ENCODE measurements around the gene MARCHF2.
"Not testable (repeated sequence)": the region's sequence is repeated elsewhere in the genome, so short reads cannot be mapped to it uniquely, and the experiment has no call there.

MARCHF2 gene

DNA sequence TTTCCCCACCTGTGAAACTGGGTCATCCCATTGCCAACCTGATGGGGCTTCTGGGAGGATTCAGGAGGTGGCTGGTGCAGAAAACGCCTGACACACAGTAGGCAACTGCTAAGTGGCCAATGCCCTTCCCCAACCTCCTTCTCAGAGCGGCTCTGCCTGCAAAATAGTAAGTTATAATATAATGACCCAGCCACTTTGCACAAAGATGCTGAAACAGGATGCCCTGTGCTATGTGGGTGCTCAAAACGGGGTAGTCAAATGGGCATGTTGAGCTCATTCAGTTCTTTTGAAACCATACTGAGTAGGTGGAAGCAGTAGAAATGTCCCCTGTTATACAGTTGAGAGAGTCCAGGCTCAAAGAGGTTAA, 507 bp downstream of the MARCHF2 start:
- no peak for DNase-seq

DNA sequence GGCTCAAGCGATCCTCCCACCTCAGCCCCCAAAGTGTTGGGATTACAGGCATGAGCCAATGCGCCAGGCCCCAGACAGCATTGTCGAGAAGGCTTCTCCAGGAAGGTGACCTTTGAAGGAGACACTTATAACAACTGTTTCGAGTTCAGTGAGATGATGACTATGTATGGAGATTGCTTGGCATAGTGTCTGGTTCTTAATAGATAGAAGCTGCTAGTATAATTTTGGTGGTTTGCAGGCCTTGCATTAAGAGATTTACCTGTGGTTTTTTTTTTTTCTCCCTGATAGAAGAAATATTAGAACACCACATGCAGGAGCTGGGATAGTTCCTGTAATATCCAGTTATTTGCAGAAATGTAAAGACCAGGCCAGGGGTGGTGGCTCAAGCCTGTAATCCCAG, 3.7 kb downstream of the MARCHF2 start:
- DNase-seq = no peak

DNA sequence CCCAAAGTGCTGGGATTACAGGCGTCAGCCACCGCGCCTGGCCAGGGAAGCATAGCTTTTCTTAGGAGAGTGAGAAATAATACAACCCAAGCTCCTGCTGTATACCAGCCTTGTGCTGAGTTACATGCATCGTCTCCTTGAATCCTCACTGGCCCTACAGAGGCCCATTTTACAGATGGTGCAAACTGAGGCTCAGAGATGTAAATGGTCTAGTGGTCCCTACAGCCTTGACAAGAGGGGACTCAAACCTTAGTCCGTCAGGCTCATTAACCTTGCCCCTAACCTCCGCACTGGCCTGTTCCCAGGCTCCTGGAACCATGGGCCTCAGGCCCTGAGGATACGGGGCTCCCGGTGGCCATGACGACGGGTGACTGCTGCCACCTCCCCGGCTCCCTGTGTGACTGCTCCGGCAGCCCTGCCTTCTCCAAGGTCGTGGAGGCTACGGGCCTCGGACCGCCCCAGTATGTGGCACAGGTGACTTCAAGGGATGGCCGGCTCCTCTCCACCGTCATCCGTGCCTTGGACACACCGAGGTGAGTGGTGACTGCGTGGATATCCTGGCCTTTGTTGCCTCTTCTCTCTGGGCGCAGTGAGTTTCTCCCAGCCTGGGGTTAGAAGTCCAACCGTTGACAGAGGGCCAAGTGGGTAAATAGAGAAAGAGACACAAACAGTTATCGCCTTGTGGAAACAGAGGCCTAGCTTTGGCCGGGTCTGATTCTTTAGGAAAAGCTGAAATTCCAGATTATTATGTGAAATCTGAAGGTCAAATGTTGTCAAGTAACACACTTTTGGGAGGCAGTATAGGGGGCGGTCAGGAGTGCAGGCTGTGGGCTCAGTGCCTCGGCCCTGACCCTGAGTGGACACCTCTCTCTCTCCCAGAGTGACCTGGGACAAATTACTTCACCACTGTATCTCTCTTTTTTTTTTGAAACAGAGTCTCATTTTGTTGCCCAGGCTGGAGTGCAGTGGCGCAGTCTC, 8.7 kb downstream of the MARCHF2 start:
- DNase-seq = no peak

DNA sequence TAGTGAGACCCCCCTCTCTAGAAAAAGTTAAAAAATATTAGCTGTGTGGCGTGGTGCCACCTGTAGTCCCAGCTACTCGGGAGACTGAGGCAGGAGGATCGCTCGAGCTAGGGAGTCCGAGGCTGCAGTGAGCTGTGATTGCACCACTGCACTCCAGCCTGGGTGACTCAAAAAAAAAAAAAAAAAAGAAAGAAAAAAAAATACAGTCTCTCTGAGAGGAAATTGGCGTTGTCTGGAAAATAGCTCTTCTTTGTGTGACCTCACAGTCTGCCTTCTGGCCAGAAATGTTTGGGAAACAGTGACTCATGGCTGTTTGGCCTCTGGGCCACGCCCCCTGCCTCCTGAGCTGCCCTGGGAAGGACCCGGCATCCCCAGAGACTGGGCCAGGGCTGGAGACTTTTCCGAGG, 10.7 kb downstream of the MARCHF2 start:
- DNase-seq = peak; percentile 92

DNA sequence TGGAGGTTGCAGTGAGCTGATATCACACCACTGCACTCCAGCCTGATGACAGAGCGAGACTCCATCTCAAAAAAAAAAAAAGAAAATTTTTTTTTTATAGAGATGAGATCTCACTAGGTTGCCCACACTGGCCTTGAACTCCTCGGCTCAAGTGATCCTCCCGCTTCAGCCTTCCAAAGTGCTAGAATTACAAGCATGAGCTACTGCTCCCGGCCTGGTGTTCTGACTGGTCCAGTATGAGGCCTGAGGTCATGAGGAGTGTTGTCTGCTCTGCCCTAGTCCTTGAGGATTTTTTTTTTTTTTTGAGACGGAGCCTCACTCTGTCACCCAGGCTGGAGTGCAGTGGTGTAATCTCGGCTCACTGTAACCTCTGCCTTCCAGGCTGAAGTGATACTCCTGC, 12.2 kb downstream of the MARCHF2 start:
- DNase-seq = not testable (repeated sequence)

DNA sequence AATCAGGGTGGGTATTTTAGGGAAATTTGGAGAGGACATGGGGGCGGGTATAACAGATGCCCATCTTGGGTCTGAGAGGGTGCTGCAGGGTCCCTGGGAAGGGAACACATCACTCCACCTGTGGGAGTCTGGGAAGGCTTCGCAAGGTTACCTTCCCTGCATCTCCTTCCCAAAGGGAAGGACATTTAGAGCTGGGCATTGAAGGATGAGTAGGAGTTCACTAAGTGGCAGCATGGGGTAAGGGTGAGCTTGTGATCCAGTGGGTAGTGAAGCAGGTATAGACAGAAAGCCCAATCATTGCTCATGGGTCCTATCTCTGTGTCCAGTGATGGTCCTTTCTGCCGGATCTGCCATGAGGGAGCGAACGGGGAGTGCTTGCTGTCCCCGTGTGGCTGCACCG, 13.2 kb downstream of the MARCHF2 start:
- DNase-seq = no peak

DNA sequence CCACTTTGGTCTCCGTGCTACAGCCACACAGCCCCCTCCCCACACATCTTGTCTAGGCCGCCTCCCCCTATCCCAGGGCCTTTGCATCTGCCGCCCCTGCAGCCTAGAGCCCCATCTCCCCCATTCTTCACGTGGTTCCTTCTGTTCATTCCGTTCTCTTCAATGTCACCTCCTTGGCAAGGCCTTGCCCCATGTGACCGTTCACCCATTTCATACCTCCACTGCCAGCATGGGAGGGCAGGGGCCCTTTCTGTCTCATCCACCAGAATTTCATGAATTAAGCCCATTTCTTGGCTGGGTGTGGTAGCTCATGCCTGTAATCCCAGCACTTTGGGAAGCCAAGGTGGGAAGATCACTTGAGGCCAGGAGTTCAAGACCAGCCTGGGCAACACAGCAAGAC, 15.9 kb downstream of the MARCHF2 start:
- no peak for DNase-seq

DNA sequence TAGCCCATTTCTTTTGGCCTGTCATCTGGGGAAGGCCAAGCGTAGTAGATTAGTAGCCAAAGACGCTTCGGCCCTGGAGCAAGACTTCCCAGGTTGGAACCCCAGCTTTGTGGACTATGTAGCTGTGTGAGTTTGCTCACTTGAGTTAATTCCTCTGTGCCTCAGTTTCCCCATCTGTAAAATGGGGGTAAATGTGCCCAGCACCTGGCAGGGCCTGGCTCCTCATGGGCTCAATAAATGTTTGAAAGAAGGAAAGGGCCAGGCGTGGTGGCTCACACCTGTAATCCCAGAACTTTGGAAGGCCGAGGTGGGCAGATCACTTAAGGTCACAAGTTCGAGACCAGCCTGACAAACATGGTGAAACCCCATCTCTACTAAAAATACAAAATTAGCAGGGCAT, 16.7 kb downstream of the MARCHF2 start:
- no peak for DNase-seq

DNA sequence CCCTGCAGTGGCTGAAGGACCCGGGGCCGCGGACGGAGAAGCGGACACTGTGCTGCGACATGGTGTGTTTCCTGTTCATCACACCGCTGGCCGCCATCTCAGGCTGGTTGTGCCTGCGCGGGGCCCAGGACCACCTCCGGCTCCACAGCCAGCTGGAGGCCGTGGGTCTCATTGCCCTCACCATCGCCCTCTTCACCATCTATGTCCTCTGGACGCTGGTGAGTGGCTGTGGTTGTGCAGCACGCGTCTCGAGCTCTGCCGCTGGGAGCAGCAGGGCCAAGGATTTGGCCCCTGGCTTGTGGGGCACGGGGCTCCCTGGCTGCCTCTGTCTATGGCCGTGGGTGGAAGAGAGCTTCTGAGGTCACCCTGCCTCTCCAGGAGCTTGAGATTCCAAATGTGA, 17.5 kb downstream of the MARCHF2 start:
- no peak for DNase-seq

DNA sequence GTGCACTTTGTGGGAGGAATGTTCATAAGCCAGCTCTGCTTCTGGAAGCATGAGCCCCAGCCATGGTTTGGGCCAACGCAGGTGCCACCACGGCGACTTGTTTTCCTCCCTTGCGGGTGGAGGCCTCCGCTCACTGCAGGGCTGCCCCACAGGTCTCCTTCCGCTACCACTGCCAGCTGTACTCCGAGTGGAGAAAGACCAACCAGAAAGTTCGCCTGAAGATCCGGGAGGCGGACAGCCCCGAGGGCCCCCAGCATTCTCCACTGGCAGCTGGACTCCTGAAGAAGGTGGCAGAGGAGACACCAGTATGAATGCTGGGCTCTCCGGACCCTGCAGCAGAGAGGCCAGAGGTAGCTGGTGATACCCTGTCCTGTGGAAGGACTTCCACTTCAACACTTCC, 25.1 kb downstream of the MARCHF2 start:
- DNase-seq = no peak

DNA sequence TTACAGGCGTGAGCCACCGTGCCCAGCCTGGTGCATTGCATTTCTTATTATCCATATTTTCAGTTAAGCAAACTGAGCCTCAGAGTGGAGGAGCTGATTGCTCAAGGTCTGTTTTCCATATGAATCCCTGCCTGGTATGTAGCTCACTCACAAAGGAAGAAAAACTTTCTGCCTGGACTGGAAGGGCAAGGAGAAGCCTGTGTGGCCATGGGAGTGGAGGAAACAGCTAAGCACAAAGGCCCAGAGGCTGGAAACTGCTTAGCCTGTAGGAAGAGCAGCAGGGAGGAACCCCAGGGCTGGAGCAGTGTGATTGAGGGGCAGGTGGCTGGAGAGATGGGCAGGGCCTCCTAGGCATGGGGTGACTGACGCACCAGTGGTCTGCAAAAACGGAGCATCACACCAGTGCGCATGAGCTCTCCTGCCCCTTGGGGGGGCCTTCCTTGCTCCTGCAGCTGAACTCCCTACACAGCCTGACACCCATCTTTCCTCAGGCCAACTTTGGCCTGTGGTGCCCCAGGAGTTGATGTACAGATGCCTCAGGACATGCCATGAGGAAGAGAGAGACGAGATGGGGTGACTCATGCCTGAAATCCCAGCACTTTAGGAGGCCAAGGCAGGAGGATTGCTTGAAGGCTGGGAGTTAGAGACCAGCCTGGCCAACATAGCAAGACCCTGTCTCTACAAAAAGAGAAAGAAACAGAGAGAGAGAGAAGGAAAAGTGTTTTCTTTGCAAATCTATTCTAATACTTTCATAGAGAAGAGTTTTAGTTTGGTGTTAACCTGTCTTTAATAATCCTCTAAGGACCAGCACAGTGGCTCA, 28.8 kb downstream of the MARCHF2 start:
- no peak for DNase-seq

DNA sequence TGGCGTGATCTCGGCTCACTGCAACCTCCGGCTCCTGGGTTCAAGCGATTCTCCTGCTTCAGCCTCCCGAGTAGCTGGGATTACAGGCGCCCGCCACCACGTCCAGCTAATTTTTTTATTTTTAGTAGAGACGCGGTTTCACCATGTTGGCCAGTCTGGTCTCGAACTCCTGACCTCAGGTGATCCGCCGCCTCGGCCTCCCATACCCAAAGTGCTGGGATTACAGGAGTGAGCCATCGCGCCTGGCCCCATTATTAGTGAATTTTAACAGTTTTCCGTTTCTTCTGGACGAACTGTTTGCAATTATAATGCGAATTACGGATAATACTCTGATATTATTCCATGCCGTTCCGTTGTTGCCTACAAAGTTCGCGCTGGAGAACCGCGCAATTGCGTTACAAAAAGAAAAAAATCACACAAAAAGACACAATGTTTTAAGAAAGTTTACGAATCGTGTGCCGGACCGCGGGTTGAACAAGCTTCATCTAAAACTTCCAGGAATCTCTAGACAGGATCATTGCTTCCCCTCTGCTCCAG, 31.1 kb downstream of the MARCHF2 start:
- DNase-seq = not testable (repeated sequence)

DNA sequence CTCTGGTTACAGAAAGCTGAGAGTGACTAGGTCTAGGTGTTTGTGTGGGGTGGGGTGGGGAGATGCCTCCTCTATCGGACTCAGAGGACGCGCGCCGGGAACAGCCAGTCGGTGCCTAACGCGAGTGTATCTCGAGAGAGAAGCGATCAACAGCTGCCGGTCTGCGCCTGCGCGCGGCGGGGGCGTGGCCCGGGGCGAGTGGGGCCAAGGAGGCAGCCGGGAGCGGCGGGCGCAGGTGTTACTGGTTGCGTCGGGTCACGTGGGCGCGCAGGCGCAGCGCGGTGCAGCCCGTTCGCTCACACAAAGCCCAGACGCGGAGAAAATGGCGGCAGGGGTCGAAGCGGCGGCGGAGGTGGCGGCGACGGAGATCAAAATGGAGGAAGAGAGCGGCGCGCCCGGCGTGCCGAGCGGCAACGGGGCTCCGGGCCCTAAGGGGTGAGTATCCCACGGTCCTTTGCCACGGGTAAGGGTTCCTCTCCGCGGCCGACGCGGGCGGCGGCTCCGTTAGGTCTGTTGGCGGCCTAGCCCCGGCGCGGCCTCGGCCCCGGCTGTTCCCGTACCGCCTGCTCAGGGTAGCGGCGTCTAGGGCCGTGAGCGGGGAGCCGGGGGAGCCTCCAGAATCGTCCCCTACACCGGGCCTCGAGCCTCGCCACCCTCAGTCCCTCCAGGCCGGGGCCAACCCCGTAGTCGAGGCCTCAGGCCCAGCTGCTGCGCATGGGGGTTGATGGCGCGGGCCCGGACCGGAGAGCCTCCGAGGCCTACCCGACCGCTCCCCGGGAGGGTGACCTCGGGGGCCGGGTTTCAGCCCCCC, 31.8 kb downstream of the MARCHF2 start, which contains the start of gene HNRNPM:
Gene HNRNPM, plus strand, starts transcription at position 299 of the 811 bp plus-strand sequence. Its CDS starts 24 bp downstream, at position 323.
- peak; percentile 99 for DNase-seq

DNA sequence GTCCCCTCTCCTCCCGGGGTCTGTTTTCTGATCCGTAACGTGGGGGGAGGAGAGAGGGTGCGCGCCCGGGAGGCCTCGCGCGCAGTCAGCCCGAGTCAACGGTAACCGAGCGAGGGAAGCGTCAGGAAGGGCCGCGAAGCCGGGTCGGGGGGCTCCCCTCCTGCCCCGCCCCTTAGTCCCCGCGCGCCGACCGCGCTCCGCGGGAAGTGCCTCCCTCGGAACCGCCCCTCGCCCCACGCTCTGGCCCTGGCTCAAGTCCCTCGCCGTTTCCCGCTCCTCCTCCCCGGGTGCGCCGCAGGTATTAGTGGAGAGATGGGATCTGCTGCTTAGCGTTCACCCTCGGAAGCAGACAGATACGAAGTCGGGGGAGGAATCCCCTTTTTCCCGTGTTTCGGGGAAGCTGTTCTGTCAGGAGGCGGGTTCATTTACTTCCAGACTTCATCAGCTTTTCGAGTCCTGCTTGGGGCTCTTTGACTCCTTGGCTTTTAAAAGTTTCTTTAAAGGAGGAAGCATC, 32.4 kb downstream of the MARCHF2 start:
- peak; percentile 69 for DNase-seq

DNA sequence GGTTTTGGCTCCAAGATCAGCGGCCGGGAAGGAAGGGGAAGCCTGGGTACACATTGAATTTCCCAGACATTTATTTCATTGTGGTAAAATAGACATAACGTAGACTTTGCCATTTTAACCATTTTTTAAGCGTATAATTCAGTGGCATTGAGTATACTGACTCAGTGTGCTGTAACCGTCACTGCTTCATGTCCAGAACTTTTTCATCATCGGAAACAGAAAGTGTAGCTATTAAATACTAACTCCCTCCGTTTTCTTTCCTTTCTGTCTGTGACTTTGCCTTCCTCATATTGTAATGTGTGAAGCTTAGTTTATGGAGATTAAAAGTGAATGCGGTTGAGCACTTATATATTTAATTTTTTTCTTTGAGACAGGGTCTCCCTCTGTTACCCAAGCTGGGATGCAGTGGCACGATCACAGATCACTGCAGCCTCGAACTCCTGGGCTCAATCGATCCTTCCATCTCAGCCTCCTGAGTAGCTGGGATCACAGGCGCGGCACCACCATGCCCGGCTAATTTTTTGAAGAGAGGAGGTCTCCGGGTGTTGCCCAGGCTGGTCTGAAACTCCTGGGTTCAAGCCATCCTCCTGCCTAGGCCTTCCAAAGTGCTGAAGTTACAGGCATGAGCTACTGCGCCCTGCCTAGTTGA, 33.1 kb downstream of the MARCHF2 start:
- DNase-seq = no peak

DNA sequence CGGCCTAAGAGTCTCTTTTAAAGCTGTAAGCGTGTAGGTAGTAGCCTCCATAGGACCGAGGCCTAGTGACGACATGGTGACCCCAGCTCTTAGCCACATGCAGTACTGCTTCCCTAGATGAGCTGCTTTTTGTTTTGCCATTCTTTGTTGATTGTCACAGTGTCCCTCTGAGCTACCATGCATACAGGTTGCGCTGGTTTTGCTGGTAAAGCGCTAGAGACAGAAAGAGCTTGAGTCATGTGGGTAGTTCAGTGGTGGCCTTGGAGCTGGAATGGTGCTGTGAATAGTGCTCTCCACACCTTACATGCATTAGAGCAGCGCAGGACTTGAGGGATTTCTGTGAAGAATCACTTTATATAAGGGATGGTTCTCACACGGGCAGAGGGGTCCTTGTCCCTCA, 36.7 kb downstream of the MARCHF2 start:
- no peak for DNase-seq

DNA sequence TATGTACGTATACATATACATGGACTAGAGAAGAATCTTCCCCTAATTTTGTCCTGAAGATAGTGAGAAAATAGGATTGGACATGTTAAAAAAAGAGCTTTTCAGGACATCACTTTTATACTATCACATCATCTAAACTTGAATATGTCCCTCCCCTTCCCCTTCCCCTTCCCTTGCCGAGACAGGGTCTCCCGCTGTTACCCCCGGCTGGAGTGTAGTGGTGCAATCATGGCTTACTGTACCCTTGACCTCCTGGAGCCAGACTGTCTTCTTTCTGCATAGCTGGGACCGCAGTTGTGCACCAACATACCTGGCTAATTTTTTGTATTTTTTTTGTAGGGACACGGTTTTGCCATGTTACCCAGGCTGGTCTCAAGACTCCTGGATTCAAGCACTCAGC, 38.3 kb downstream of the MARCHF2 start:
- no peak for DNase-seq

DNA sequence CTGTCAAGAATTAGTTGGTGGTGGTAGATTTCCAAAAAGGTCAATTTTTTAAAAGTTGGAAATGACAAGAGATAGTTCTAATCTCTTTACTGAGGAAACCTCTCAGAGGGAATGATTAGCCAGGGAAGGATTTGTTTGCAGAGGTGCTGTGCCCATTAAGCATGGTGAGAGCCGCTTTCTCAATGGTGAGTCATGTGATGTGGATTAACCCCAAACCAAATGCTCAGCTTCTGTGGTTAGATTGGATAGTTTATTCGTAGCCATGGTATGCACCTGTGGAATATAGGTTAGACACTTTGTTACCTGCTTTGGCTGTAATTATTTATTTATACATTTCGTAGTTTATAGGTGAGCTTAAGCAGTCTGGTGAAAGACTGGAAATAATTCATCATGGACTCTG, 38.8 kb downstream of the MARCHF2 start:
- no peak for DNase-seq

DNA sequence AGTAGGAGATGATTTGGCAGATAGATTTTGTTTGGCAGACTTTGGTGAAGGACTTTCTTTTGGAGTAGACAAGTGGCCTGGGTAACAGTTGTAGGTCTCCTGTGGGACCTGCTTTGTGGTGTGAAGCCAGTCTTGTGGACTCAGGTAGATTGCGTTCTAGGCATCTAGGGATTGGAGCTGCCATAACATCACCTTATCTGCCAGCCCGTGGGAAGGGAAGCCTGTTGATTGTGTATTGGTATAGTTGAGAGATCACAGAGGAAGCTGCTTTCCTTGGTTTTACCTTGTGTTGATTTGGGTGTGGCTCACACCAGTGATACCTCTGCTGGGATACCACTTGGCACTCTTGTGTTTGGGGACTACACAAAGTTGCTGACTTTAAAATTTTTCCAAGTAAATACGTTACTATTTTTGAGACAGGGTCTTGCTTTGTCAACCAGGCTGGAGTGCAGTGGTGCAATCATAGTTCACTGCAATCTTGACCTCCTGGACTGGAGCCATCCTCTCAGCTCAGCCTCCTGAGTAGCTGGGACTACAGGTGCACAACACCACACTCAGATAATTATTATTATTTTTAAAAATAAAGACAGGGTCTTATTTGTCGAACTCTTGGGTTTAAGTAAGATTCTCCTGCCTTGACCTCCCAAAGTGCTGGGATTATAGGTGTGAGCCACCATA, 39.5 kb downstream of the MARCHF2 start:
- DNase-seq = no peak

DNA sequence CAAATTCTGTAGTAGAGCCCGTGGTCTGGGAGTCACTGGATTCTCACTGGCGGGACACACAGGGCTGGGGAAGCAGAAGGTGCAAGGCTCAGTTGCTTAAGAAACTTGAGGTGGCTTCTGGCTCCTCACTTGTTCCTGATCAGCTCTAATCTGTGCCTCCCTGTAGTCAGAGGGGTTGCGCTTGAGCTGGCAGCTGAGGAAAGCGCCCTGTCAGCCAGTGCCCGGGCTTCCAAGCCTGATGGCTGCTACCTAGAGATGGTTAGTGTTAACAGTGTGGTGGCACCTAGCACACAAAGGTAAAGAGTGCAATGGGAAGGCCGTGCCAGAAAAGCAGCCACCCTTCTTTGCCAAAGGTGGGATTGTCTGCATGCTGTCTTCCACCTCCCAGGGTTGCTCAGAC, 40.5 kb downstream of the MARCHF2 start:
- no peak for DNase-seq

DNA sequence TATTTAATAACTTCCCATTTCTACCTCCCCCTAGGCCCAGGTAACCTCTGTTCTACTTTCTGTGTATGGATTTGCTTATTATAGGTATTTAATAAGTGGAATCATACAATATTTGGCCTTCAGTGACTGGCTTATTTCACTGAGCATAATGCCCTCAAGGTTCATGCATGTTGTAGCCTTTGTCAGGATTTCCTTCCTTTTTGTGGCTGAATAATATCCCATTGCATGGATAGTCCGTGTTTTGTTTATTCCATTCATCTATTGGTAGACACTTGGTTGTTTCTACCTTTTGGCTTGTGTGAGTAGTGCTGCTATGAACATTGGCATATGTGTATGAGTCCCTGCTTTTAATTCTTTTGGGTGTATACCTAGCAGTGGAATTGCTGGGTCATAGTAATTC, 41.1 kb downstream of the MARCHF2 start:
- DNase-seq = no peak

Data from right hindlimb (tissue), 1 donor.